ENCODE data around the gene ZNF862.

Gene ZNF862

GRCh38 chr7:149817301-149817771 lies 20.8 kb upstream of the ZNF862 start:
- TF ChIP-seq SIN3A (IDR thresholded peaks at IDR 0.05; ENCODE audit: borderline replicate concordance, insufficient read depth, low read length) = no peak
- no peak for TF ChIP-seq POLR2AphosphoS5 (IDR thresholded peaks at IDR 0.05; ENCODE audit: low read depth, low read length)
- no peak for TF ChIP-seq FOXP2 (optimal IDR thresholded peaks at IDR 0.05; ENCODE audit: borderline replicate concordance, extremely low read depth, extremely low read length, insufficient read depth)

GRCh38 chr7:149817836-149818535 lies 20.2 kb upstream of the ZNF862 start:
- TF ChIP-seq FOXP2 (optimal IDR thresholded peaks at IDR 0.05; ENCODE audit: borderline replicate concordance, extremely low read depth, extremely low read length, insufficient read depth) (no peak), SIN3A (IDR thresholded peaks at IDR 0.05; ENCODE audit: borderline replicate concordance, insufficient read depth, low read length) (no peak), REST (IDR thresholded peaks at IDR 0.05; ENCODE audit: insufficient read depth in 1 of 2, low read depth in 2 of 2, low read length in 2 of 2) (no peak), POLR2AphosphoS5 (IDR thresholded peaks at IDR 0.05; ENCODE audit: low read depth, low read length) (no peak), TAF1 (IDR thresholded peaks at IDR 0.05; ENCODE audit: borderline replicate concordance, insufficient read depth, low read length) (no peak)

- TF ChIP-seq REST (IDR thresholded peaks at IDR 0.05; ENCODE audit: insufficient read depth in 1 of 2, low read depth in 2 of 2, low read length in 2 of 2) = no peak
- TF ChIP-seq TAF1 (IDR thresholded peaks at IDR 0.05; ENCODE audit: borderline replicate concordance, insufficient read depth, low read length) = no peak
- TF ChIP-seq SIN3A (IDR thresholded peaks at IDR 0.05; ENCODE audit: borderline replicate concordance, insufficient read depth, low read length) = no peak
- TF ChIP-seq POLR2AphosphoS5 (IDR thresholded peaks at IDR 0.05; ENCODE audit: low read depth, low read length) = no peak
- TF ChIP-seq FOXP2 (optimal IDR thresholded peaks at IDR 0.05; ENCODE audit: borderline replicate concordance, extremely low read depth, extremely low read length, insufficient read depth) = no peak
Measured at GRCh38 chr7:149818536-149818840, 19.7 kb upstream of the ZNF862 start.

GRCh38 chr7:149819141-149819960 lies 18.8 kb upstream of the ZNF862 start:
- TF ChIP-seq SIN3A (IDR thresholded peaks at IDR 0.05; ENCODE audit: borderline replicate concordance, insufficient read depth, low read length) = no peak
- no peak for TF ChIP-seq REST (IDR thresholded peaks at IDR 0.05; ENCODE audit: insufficient read depth in 1 of 2, low read depth in 2 of 2, low read length in 2 of 2)
- no peak for TF ChIP-seq POLR2AphosphoS5 (IDR thresholded peaks at IDR 0.05; ENCODE audit: low read depth, low read length)
- no peak for TF ChIP-seq FOXP2 (optimal IDR thresholded peaks at IDR 0.05; ENCODE audit: borderline replicate concordance, extremely low read depth, extremely low read length, insufficient read depth)
- no peak for TF ChIP-seq TAF1 (IDR thresholded peaks at IDR 0.05; ENCODE audit: borderline replicate concordance, insufficient read depth, low read length)

- TF ChIP-seq POLR2AphosphoS5 (IDR thresholded peaks at IDR 0.05; ENCODE audit: low read depth, low read length) (no peak), REST (IDR thresholded peaks at IDR 0.05; ENCODE audit: insufficient read depth in 1 of 2, low read depth in 2 of 2, low read length in 2 of 2) (no peak), SIN3A (IDR thresholded peaks at IDR 0.05; ENCODE audit: borderline replicate concordance, insufficient read depth, low read length) (no peak), FOXP2 (optimal IDR thresholded peaks at IDR 0.05; ENCODE audit: borderline replicate concordance, extremely low read depth, extremely low read length, insufficient read depth) (no peak), TAF1 (IDR thresholded peaks at IDR 0.05; ENCODE audit: borderline replicate concordance, insufficient read depth, low read length) (no peak)
Measured at GRCh38 chr7:149819961-149820340, 18.2 kb upstream of the ZNF862 start.

All from PFSK-1 (cell line).